Activated CD4-positive, alpha-beta T cell treated with anti-CD3 and anti-CD28 coated beads, Interleukin-2, Interleukin-6, amounts not matched to agents 100 ng/mL and 50 ng/mL, durations not matched to agents 16 hours and 8 hours (primary cell): Measurements from ENCODE around the gene MVB12B.
A peak's percentile ranks its signal among the peaks of the same experiment; 100 is the strongest.

ENCODE experiments used
- DNase-seq: peaks from one replicate; pipeline ENCODE4 v3.0.0-alpha.2; 2020

The MVB12B gene

GRCh38 chr9:126508928-126509327 is 182.3 kb downstream of the MVB12B start:
- no peak for DNase-seq

DNA sequence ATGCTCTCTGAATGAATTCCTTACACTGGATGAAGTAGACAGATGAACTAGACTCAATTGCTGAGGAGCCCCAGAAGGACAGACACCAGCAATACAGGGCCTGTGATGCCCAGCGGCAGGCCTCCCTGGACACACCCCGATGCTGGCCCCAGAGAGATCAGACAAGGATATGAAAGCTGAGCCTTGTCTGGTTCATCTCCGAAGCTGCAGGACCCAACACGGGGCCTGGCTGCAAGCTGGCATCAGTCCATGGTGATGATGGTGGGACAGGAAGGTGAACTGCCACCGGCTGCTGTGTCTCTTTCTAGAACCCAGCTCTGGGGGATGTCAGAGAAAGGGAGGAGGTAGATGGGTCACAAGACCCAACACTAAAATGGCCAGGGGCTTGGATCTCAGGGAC is 183.1 kb downstream of the MVB12B start:
- no peak for DNase-seq

DNA sequence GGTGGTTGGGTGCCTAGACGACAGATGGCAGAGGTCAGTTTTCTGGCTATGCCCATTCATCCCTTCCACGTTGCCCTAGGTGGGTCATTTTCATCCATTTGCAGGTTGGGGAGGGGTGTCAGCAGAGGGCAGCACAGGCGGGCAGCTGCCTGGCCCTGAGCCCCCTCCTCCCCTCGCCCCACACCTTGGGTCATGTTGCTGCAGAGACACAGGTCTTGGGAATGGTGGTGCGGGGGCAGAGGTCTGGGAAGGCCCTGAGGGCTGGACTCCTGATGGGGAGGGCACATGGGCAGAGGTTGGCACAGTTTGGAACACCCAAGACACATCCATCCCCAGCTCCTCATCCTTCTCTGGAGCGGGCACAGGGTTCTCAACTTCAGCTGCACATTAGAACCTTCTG is 183.9 kb downstream of the MVB12B start:
- DNase-seq, result no peak

- no peak for DNase-seq
Observed at GRCh38 chr9:126511411-126511810, 184.8 kb downstream of the MVB12B start.

DNA sequence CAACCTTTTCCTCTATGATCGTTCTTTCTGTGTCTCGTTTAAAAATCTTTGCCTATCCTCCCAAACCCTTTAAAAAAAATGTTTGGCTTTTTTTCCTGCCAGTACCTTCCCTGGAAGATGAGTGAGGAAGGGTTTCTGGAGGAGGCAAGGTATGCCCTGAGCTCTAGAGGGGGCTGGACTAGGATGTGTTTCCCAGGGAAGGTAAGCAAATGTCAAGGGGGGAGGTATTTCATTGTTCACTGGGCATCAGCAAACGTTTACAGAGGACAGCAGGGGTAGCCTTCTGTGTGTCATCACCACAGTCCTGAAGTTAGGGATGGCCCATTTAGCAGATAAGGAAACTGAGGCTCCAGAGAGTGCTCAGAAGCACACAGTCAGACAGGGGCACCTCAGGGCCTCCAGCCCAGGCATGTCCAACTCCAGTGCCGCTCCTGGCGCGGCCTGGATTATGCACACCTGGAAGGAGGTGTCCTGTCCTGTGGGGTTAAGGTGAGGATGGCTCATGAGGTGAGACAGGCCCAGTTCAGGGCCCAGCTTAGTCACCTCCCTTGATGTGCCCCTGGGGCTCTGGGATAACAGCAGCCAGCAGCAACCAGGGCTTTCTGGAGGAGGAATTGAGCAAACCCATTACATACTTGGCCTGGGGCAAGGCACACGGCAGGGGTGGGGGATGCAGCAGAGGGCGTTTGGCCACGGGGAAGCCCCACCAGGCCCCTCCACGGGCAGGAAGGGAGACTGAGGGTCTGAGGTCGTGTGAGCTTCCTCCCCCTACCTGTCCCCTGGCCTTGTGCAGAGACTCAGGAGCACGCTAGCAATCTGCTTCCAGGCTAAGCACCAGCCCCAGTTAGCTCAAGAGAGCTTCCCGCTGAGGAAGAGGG is 186.8 kb downstream of the MVB12B start:
- no peak for DNase-seq

GRCh38 chr9:126514037-126514821 is 187.6 kb downstream of the MVB12B start:
- DNase-seq, result peak; percentile 71

DNA sequence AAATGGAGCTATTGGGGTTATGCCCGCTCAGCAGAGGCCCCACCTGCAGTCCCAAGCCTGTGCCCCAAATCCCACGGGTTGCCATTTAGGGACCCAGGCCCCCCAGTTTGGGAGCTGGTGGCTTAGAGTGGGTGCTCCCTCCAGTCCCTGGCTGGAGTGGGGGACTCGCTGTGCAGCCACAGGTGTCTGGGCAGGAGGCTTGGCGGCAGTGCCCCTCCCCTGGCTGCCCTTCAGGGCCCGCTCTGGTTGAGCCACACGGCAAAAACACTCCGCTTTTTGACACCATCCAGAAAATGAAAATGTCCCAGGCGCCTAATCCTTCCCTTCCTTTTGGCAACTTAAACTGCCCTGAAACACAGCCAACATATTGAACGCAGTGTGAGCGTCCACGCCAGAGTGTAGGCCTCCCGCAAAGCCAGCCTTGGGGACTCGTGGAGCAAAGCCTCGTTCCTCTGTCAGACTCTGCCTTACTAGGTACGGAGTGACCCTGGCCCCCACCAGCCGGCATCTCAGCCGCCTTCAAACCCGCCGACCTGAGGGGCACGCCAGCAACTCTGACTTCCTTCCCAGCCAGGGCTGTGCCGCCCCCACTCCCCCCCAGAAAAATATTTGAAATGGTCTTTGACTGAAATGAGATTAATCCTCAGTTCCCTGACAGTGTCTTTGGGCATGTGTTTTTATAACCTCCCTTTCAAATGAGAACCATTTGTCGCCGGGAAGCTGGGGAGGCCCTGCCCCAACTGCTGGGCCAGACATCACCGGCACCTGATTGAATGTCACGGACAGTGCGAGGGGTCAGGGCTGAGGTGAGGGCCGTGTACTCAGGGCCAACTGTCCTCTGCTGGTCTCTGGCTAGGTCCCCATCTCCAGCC is 188.6 kb downstream of the MVB12B start:
- DNase-seq, result no peak

DNA sequence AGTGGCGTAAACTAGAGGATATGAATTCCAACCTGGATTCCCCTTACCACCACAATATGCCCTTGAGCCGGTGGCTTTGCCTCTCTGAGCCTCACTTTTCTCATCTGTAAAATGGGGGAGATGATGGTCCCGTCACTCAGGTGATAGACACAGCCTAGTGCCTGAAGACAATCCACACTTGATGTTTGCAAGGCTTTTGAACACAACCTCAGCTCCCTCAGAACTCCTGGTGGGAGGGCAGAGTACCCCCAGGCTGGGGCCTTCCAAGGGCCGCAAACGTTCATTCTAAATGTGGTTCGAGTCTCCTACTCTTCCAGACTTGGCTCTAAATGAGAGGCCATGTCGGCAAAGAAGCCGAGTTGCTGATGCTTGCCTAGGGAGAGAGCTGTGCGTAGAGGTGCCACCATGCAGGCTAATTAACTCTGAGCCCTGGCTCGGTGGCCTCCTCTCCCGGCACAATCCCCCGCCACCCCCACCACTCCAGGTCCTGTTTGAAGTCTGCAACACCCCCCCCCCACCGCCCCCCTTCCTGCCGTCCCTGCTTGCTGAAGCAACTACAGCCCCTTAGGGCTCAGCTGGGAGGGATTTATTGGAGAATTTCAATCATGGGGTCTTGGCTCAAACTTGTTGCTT is 189.4 kb downstream of the MVB12B start:
- DNase-seq, result no peak

GRCh38 chr9:126516561-126516935 is 189.9 kb downstream of the MVB12B start:
- DNase-seq, result no peak

DNA sequence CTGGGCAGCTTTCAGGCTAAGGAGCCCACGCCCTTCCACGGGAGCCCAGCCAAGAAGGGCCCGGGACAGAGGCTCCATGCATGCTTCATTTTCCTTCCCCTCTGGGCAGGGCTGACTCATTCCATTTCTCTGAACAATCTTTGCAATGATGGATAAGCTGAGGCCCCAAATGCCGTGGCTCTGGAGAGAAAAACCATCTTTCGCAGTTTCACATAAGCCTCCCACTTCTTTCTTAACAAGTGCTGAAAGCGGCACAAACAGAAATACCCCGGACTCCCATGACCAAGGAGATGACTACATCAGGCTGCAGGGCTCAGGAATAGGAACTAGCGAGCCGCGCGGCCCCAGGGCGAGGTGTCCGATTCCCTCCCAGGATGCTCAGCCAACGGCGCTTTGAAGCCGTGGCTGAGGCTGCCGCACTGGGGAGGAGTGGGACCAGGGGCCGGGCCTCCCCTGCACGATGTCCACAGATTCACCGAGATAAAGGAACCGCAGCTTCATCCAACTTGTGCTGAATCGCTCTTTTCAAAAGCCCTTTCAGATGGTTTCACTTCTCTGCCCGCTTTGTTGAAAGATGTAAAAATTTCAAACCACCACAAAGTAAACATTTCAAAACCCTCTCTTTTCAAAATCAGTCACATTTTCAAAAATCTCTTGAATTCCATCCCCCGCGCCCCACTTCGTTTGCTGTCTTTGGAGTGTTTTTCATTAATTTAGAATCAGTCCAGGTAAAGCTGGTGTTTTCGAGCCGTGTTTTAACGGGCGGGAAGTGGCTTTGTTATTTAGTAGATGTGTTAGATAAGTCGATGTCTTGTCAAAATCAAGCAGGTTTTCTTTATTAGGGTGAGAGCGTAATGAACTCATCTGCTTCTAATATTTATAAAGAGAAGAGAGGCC is 190.6 kb downstream of the MVB12B start:
- DNase-seq, result peak; percentile 79

DNA sequence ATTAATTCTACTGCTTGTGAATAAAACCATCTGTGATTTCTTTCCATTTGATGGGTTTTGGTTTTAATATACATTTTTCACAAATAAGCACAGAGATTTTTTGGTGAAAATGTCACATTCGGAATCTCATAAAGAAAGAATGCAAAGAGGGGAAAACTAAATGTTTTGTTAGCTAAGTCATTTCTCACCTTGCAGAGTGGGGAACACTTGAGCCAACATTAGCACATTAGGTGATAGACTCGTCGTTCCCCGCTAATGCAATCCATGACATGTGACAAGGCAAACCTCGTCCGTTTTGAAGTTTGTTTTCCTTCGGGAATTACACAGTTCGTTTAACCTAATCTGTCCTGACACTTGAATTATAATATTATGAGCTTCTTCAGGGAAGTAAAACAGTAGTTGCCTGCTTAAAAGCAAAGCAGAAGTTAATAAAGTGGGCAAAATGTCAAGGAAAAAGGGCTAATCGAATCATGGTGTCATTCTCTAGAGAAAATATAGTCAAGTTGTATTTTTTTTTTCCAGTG is 191.3 kb downstream of the MVB12B start:
- DNase-seq, result no peak

GRCh38 chr9:126518763-126519162 is 192.1 kb downstream of the MVB12B start:
- no peak for DNase-seq

DNA sequence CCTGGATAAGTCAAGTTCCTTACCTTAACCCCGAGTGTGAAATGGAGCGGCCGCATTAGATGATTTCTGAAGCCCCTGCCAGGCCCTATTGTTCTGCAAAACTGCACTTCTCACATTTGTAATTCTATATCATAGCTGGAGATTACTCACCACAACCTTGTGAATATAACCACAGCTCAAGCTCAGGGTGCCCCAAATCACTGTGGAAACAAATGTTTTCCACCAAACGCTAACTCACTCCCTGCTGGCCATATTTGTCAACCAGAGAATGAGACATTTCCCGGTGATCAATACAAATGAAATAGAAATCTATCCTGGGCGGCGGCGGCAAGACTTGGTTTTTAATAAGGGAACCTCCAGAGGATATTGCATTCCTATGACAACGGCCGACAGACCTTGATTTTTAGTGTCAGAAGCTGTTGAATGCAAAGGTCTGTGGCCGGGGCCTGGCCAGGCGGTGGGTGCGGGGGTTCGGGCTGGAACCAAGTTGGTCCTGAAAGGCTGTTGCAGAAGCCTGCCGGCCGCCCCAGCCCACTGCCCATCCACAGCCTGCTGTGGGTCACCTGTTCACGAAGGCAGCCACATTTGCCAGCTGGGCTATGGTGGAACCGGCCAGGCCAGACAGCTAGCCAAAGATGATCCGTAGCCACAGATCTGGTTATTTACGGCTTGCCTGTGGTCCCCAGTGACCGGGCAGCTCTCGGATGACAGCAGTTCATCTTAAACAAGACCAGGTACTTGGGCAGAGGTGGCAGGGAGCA is 193.2 kb downstream of the MVB12B start:
- peak; percentile 66 for DNase-seq

GRCh38 chr9:126520453-126520852 is 193.8 kb downstream of the MVB12B start:
- no peak for DNase-seq

GRCh38 chr9:126521089-126521488 is 194.5 kb downstream of the MVB12B start:
- DNase-seq, result no peak

DNA sequence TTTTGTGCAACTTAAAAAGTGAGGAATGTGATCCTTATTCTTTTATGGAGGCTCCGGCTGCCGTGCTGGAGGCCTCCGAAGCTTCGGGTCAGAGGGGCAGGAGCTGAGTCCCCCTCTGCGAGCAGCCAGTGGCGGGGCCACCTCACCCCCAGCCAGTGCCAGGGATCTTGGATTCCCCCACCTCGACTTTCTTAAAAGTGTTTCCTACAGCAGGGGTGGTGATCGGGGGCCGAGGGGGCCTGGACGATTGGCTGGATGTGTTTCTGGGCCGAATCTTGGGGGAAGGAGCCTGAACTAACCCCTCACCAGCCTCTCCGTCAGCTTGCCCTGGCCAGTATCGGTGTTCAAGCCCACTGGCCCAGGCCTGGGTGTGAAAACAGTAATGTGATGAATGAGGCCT is 194.9 kb downstream of the MVB12B start:
- DNase-seq, result no peak

GRCh38 chr9:126521976-126522590 is 195.5 kb downstream of the MVB12B start:
- no peak for DNase-seq

DNA sequence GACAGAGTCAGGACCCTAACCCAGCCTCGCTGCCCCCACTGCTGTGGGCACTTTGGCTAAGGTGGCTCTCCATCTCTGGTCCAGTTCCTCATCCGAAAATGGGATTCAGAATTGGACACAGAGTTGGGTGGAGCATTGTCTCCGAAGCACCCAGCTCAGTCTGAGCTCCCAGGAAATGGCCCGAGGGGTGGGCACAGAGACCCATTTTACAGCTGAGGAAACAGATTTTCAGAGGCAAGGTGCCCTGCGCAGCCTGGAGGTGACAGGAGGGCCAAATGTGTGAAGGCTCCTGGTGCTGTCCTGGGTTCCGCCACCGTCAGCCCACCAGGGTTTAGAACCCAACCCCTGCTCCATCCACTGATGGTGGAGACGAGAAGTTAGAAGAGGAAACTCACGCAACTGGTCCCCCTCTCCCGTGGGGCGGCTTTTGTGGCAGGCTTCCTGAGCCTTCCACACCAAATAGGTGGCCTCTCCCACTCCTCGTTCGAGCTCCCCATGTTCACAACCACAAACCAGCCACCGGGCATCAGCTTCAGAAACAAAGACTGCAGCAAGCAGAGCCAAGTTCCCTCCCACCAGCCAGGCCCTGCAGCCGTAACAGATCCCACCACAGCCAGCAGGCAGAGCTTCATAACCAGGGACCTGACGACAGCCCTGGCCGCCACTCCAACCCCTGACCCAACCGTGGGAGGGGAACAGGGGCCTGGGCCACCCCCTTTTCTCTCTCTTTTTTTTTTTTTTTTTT is 196.2 kb downstream of the MVB12B start:
- DNase-seq, result no peak

GRCh38 chr9:126523611-126524111 is 197.0 kb downstream of the MVB12B start:
- DNase-seq, result peak; percentile 71
